Globus pallidus (tissue), 1 donor: ENCODE data around the gene OTOGL.

Source experiments
- DNase-seq: peaks from one replicate; pipeline ENCODE4 v3.0.0-alpha.2; 2015; ENCODE audit warnings: low spot score

Gene OTOGL

GRCh38 chr12:80377140-80377794 is 277.9 kb downstream of the OTOGL start:
- DNase-seq, result no peak

- DNase-seq, result no peak
Measured at GRCh38 chr12:80381121-80381520, 281.8 kb downstream of the OTOGL start.

- no peak for DNase-seq
Measured at GRCh38 chr12:80382254-80382653, 282.9 kb downstream of the OTOGL start.

- peak; percentile 6 for DNase-seq
Measured at GRCh38 chr12:80400571-80400991, 301.2 kb downstream of the OTOGL start.

- DNase-seq, result no peak
Measured at GRCh38 chr12:80401191-80401590, 301.9 kb downstream of the OTOGL start.

GRCh38 chr12:80404629-80405028 is 305.3 kb downstream of the OTOGL start:
- DNase-seq, result no peak

GRCh38 chr12:80406253-80406652 is 306.9 kb downstream of the OTOGL start:
- DNase-seq, result no peak

GRCh38 chr12:80411787-80412186 is 312.4 kb downstream of the OTOGL start:
- DNase-seq, result no peak

GRCh38 chr12:80412343-80412953 is 313.1 kb downstream of the OTOGL start:
- peak; percentile 39 for DNase-seq

- DNase-seq, result no peak
Measured at GRCh38 chr12:80413462-80413861, 314.1 kb downstream of the OTOGL start.

- no peak for DNase-seq
Measured at GRCh38 chr12:80415466-80415865, 316.1 kb downstream of the OTOGL start.

- no peak for DNase-seq
Measured at GRCh38 chr12:80419644-80420043, 320.3 kb downstream of the OTOGL start.

GRCh38 chr12:80420075-80420474 is 320.7 kb downstream of the OTOGL start:
- DNase-seq, result no peak

- no peak for DNase-seq
Measured at GRCh38 chr12:80422550-80422949, 323.2 kb downstream of the OTOGL start.
